AG08395 (cell line): ENCODE data around the gene CNOT3.

ENCODE experiments used
- DNase-seq: peaks from one replicate; pipeline ENCODE4 v3.0.0; 2012; ENCODE audit warnings: mixed read lengths, low spot score

Gene CNOT3

DNA sequence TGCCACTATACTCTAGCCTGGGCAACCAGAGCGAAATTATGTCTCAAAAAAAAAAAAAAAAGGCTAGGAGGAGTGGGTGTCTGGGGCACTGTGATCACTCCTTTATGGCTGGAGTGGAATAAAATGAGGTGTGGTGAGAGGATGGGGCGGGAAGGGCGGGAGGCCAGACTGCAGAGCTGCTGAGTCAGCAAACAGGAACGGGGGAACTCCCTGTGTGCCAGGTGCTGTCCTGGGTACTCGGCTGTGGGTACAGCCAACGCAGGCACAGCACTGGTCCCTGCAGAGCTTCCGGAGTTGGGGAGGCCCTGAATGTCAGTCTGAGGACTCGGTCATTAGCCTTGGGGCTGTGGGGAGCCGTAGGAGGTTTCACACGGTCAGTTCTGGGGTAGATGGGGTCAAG, 16.3 kb upstream of the CNOT3 start:
- no peak for DNase-seq

DNA sequence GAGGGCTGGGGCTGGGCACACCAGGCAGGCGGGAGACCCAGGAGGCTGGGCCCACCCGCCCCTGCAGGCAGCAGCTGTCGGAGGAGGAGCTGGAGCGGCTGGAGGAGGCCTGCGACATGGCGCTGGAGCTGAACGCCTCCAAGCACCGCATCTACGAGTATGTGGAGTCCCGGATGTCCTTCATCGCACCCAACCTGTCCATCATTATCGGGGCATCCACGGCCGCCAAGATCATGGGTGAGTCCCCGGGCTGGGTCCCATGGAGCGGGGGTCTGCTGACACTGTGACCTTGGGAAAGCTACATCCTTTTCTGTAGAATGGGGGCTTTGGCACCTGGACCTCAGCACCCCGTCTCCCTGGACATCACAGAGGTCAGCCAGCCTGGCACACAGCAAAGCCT, 13.9 kb upstream of the CNOT3 start:
- no peak for DNase-seq

DNA sequence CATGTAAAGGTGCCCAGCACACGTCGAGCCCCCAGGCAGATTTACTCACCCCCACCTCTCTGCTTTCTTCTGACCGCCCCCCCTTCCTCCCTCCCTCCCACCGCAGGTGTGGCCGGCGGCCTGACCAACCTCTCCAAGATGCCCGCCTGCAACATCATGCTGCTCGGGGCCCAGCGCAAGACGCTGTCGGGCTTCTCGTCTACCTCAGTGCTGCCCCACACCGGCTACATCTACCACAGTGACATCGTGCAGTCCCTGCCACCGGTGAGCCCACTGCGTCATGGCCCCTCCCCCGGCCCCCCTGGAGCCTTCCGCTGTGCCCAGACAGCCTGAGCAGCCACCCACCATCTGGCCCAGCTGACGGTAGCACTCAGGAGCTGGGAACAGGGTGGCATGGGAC, 13.2 kb upstream of the CNOT3 start:
- DNase-seq: no peak

DNA sequence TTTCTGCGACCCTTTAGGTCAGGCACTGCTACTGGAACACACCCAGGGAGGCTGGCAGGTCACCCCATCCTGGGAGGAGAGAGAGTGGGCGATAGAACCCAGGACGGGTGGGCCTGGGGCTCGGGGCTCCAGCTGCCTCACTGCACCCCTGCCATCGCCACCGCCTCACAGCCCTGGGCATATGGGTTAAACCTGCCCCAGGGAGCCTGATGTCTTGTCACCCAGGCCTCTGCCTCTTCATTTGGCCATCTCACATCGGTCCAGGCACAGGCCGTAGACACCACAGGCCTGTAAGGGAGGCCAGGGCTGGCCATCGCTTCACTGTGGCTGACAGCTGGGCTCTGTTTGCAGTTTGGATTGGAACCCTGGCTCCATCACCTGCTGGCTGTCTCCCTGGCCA, 11.8 kb upstream of the CNOT3 start:
- no peak for DNase-seq

DNA sequence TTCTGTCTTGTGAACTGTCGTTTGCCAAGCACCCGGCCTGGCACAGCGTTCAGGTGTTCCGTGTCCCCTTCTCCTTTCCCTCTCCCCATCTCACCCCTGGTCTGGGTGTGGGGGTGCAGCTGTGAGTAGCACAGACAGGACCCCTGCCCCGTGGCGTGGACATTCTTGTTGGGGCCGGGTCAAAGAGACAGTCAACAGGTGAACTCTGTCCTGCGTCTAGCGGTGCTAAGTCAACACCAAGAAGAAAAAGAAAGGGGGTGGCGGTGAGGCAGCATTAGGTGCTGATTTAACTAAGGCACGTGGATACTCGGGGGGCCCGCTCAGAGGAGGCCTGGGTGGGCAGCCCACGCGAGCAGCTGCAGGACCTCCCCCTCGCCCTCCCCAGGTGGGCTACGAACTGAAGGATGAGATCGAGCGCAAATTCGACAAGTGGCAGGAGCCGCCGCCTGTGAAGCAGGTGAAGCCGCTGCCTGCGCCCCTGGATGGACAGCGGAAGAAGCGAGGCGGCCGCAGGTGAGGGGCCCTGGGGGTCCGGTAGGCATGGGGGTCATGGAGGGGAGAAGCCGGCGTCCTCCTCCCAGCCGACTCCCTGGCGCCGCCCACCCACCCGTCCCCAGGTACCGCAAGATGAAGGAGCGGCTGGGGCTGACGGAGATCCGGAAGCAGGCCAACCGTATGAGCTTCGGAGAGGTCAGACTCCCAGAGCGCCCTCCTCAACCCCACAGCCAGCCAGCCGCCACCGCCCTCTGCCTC, 9.7 kb upstream of the CNOT3 start:
- no peak for DNase-seq

DNA sequence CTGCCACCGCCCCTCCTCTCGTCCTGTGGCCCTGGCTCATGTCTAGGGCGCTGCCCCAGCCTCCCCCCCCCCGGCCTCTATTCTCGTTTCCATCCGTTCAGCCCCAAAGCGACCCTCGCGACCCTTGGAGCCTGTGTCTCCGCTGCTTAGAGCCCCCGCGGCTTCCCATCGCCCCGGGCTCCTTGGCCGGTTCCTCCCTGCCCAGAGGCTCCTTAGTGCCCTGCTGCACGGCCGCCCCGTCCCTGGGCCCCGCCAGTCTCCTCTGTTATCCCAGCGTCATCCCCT, 9.2 kb upstream of the CNOT3 start:
- DNase-seq: no peak

DNA sequence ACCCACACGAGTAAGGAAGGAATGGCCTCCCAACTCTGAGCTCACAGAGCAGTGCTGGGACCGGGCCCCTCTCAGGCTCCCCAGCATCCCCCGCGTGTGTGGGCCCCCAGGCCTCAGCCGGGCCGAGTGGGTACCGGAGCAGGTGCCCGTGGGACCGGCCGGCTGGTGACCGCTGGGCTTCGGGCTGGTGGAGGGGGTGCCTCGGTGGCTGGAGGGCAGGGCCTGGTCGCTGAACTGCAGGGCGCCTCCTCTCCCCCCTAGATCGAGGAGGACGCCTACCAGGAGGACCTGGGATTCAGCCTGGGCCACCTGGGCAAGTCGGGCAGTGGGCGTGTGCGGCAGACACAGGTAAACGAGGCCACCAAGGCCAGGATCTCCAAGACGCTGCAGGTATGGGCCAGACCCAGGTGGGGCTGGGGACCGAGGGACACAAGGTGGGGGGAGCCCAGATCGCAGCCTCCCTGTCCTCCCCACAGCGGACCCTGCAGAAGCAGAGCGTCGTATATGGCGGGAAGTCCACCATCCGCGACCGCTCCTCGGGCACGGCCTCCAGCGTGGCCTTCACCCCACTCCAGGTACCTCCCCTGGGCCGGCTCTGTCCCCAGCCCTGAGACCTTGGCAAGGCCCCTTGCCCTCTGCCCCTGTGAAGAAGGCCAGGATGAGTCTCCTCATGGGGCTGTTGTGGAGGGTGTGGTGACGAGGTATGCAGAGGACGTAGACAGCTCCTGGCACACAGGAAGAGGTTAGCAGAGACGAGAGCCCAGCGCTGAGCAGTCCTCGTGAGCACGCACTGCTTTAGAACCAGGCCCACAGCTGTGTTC, 8.6 kb upstream of the CNOT3 start:
- no peak for DNase-seq

DNA sequence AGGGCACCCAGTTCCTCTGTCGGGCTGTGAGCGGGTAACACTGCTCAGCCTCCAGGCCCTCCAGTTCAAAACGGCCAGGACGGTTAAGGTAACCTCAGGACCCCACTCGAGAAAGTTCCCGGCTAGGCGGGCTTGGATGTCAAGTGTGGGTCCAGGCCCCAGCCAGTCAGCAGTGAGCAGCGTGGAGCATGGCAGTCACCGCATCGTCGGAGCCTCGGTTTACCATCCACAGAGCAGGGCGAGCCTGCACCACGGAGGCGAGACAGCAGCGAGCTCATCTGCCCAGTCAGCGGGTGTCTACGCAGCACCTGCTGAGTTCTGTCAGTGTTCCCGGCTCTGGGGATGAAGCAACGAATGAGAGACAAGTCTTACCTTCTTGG, 8.0 kb upstream of the CNOT3 start:
- no peak for DNase-seq

DNA sequence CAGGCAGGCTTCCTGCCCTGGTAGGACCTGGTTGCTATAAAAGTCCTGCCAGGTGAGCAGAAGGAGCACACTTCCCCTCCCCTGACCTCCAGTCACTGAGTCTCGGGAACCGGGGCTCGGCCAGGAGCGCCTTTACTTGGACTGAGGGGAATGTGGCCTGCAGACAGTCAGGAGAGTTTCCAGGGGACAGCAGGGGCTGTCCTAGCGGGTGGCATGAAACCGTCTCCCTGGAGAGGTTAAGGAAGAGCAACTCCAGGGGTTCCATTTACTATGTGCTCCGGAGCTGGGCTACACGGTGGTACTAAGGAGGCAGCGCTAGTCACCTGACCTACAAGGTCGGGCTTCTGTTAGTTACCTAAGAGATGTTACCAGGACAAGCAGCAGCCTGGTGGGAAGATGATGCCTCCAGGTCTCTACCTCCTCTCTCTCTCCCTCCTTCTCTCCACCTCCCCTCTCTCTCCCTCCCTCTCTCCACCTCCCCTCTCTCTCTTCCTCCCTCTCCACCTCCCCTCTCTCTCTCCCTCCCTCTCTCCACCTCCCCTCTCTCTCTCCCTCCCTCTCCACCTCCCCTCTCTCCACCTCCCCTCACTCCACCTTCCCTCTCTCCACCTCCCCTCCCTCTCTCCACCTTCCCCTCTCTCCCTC, 4.1 kb upstream of the CNOT3 start:
- DNase-seq: no peak

DNA sequence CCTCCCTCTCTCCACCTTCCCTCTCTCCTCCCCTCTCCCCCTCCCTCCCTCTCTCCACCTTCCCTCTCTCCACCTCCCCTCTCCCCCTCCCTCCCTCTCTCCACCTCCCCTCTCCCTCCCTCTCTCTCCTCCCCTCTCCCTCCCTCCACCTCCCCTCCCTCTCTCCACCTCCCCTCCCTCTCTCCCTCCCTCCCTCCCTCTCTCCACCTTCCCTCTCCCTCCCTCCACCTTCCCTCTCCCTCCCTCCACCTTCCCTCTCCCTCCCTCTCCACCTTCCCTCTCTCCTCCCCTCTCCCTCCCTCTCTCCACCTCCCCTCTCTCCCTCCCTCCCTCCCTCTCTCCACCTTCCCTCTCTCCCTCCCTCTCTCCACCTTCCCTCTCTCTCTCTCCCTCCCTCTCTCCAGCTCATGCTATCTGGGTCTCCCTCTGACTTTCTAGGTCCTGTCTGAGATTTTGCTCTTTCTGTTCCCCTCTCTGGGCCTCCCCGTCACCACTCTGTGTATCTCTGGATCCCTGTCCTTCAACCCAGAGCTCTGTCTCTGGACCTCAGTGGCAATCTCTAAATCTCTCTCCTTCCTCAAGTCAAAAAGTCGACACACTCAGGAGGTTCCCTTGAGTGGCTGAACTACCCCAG, 3.5 kb upstream of the CNOT3 start:
- no peak for DNase-seq

DNA sequence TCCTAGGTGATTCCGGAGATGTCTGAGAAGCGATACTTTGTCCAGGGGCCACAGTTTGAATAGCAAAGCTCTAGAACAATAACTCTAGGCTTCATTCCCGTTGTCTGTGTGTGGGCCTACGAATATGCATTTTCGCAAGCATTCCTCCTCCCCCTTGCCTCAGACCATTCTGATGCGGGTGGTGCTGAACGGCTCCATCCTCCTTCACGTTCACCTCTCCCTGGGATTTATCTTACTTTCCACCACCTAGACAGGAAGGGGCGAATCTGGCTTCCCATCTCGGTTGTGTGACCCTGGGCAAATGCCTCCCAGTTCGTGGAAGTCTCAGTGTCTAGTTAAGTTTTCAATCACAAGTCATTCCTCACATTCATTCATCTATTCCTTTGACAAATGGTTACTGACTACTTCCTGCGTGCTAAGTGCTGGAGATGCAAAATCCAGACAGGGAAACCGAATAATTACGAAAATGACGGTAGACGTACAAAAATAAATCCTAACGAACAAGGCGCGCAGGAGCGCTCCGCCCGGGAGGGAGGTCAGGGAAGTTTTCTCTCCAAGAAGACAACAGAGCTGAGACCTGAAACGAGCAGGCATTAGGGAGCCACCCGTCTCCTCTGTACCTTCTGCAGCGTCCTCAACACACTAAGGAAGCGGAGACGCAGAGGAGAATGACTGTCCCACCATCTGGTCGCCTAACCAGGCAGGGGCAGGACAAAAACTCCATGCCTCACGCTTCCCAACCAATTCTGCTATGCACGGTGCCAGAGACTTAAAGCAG, 1.3 kb upstream of the CNOT3 start:
- DNase-seq: no peak

DNA sequence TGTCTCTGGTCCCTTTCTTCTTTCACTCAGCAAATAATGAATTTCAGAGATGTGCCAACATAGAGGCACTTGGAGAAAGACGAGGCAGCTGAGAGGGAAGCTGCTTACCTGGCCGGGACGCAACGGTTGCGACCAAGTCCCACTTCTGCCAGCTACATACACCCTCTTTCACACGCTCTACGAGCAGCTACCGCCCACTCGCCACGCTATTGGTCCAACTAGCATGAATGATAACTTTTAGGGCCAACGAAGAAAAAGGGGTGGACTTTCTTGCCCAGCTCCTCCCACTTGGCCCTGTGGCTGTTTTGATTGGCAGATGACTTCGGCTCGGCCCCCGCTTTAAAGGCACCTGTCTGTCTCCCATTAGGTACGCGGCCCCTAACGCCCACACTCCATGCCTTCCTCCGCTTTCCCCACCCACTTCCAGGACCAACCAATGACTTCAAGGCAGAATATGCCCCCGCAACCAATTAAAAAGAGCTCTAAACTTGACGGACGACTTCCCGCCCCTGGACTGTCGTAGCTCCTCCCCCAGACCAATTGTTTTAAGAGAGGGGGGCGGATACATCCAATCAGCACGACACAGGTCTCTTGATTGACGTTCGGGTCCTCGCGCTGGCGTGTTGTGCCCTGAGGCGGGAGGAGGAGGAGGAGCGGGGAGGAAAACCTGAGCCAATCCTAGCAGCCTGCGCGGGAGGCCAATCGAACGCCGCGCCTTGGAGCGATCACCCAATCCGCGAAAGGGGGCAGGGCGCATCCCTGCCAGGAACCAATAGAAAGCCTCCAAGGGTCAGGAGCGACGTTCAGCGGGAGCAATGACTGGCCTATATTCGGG, 481 bp upstream of the CNOT3 start:
- DNase-seq: peak; percentile 99

DNA sequence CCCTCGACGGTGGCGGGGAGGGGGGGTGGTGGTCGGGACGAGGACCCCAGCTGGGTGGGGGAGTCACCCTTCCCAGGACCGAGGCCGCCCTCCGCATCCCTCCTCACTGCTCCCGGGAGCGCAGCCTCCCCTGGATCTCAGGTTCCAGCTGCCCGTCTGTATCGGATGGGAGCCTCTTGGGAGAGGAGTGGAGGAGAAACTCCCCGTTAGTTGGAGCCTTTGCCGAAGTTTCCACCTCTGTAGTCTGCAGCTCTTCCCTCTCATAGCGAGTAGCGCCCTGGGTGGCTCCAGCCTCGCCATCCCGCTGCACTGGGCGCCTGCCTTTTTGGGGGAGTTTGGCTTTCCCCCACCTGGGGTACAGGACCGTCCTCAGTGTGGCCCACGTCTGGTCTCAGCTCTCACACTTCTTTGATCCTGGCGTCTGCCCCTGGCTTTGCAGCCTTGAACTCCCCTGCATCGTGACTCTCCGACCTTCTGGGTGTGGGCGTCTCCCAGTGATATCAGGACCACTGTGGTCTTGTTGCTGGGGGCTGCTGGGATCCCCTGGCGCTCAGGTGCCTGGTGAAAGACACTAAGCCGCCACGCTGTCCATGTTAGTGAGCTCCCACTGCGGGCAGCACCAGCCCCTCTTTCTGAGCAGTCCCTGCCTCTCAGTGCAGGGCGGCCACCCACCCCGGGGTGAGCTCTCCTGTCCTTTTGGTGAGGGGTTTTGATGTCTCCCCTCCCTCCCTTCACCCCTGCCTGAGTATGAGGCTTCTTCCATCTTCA, 1.1 kb downstream of the CNOT3 start:
- no peak for DNase-seq

DNA sequence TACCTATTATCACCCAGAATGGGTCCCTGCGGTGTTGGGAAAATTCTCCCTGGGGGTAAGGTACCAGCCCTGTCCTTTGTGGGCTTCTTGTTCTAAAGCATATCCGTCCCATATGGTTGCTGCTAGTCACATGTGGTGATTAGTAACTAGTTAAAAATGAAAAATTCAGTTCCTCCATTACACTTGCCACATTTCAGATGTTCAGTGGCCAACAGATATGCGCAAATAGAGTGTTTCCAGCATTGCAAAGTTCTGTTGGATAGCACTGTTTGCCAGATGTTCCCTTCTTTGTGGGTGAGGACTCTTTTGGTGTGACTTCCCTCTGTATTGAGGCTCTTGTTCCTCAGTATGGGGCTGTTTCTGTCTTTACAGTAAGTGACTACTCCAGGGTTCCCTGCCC, 3.8 kb downstream of the CNOT3 start:
- peak; percentile 60 for DNase-seq

DNA sequence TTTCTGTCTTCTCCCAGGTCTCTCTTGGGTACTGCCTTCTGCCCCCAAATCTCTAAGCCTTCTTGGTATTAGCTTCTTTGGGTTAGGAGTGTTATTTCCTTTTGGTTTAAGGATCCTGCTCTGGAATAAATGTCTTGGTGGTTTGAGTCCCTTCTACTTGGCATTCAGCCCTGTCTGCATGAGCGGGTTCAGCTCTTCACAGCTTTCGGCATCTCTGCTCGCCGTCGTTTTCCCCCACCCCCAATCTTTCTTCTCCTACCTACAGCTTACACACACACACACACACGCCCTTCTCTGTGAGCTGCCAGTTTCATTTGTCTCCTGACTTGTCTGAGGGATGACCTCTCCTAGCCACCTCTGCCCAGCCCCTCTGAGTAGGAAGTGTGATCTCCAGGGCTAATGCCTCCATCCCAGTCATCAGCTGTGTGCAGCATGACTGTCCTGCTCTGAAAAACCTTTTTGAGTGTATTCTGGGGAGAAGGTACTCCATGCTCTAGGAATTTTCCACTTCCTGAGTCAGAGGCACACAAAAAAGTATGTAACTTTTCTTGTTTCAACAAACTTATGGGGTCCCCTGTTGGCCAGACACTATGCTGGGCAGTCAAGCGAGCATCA, 4.7 kb downstream of the CNOT3 start:
- DNase-seq: peak; percentile 25

DNA sequence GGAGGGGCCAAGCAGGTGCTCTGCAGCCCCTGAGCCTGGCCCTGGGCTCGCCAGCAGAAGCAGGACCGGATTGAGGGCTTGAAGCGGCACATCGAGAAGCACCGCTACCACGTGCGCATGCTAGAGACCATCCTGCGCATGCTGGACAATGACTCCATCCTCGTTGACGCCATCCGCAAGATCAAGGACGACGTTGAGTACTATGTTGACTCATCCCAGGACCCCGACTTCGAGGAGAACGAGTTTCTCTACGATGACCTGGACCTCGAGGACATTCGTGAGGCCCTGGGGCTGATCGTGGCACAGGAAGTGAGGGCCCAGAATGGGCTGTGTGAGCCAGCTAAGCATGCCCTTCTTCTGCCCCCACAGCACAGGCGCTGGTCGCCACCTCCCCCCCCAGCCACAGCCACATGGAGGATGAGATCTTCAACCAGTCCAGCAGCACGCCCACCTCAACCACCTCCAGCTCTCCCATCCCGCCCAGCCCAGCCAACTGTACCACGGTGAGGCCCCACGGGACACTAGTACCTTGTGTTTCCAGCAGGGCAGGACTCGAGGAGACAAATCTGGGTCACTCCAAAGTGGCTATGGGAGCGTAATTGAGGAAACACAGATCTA, 8.1 kb downstream of the CNOT3 start:
- DNase-seq: no peak

DNA sequence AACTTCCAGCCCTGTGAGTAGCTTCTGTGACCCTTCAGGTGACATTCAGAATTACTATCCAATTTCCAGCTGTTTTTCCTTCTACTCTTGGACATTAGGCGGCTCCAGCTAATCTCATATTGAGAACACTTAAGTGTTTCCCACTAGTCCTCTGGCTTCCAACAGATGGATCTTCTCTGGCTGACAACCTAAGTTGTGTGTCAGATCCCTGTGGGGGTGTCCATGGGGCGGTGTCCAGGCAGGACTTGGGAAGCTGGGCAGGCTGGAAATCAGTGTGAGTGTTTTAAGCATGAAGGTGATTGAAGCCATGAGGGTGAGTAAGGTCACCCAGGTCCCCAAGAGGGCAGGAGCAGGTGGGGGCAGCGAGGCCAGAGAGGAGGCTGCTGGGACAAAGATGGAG, 10.1 kb downstream of the CNOT3 start:
- DNase-seq: no peak

DNA sequence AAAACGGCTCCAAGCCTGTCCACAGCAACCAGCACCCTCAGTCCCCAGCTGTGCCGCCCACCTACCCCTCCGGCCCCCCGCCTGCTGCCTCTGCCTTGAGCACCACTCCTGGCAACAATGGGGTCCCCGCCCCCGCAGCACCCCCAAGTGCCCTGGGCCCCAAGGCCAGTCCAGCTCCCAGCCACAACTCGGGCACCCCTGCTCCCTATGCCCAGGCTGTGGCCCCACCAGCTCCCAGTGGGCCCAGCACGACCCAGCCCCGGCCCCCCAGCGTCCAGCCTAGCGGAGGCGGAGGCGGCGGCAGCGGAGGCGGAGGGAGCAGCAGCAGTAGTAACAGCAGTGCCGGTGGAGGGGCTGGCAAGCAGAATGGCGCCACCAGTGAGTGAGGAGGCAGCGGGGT, 10.6 kb downstream of the CNOT3 start:
- no peak for DNase-seq

DNA sequence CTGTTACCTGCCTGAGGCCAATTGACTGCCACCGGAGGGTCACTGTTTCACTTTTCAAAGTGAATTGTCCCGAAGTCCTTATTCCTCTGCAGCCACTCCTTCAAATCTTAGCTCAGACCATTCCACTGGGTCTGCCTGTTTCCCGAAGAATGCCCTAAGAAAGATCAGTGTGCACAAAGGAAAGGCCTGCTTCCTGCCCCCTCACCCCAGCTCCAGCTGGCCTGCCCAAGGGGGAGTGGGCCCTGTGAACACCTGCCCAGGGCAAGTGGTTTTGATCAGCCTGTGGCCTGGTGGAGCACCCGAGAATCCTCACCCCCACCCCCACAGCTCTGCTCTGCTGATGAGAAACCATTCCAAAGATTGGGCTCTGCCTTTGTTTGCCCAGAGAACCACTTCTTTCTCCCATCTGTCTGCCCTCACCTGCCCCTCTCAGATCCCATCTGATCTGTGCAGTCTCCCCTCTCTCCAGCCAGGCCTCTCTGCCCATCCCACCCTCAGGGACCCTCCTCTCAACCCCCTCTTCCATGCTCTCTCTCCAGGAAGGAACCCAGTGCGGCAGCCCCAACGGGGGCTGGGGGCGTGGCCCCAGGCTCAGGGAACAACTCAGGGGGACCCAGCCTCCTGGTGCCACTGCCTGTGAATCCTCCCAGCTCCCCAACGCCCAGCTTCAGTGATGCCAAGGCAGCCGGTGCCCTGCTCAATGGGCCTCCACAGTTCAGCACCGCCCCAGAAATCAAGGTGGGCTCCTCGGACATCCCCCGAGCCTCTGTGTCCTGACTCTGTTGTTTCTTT, 11.7 kb downstream of the CNOT3 start:
- DNase-seq: no peak
